Measurements from ENCODE around the gene DAGLB.
"Not testable (repeated sequence)": the region's sequence is repeated elsewhere in the genome, so short reads cannot be mapped to it uniquely, and the experiment has no call there.

Gene DAGLB

GRCh38 chr7:6430271-6430940 is 17.3 kb downstream of the DAGLB start:
- DNase-seq (ENCODE audit: low spot score): no peak

- peak; percentile 69 for DNase-seq (ENCODE audit: low spot score)
Measured at GRCh38 chr7:6425948-6426347, 21.8 kb downstream of the DAGLB start.

GRCh38 chr7:6423942-6424701 is 23.6 kb downstream of the DAGLB start:
- DNase-seq (ENCODE audit: low spot score): peak; percentile 67

- DNase-seq (ENCODE audit: low spot score): no peak
Measured at GRCh38 chr7:6422926-6423632, 24.7 kb downstream of the DAGLB start.

GRCh38 chr7:6422095-6422494 is 25.7 kb downstream of the DAGLB start:
- DNase-seq (ENCODE audit: low spot score): no peak

- no peak for DNase-seq (ENCODE audit: low spot score)
Measured at GRCh38 chr7:6420680-6421079, 27.1 kb downstream of the DAGLB start.

- peak; percentile 37 for DNase-seq (ENCODE audit: low spot score)
Measured at GRCh38 chr7:6419310-6419773, 28.4 kb downstream of the DAGLB start.

GRCh38 chr7:6417408-6417807 is 30.3 kb downstream of the DAGLB start:
- DNase-seq (ENCODE audit: low spot score): no peak

- no peak for DNase-seq (ENCODE audit: low spot score)
Measured at GRCh38 chr7:6416516-6417145, 31.1 kb downstream of the DAGLB start.

- no peak for DNase-seq (ENCODE audit: low spot score)
Measured at GRCh38 chr7:6413637-6414036, 34.1 kb downstream of the DAGLB start.

GRCh38 chr7:6409944-6410693 is 37.6 kb downstream of the DAGLB start:
- DNase-seq (ENCODE audit: low spot score): no peak

GRCh38 chr7:6409091-6409490 is 38.7 kb downstream of the DAGLB start:
- DNase-seq (ENCODE audit: low spot score): no peak

GRCh38 chr7:6407434-6407833 is 40.3 kb downstream of the DAGLB start:
- DNase-seq (ENCODE audit: low spot score): no peak

GRCh38 chr7:6406121-6406520 is 41.6 kb downstream of the DAGLB start:
- DNase-seq (ENCODE audit: low spot score): no peak

GRCh38 chr7:6403907-6404306 is 43.8 kb downstream of the DAGLB start:
- DNase-seq (ENCODE audit: low spot score): no peak

GRCh38 chr7:6402741-6403140 is 45.0 kb downstream of the DAGLB start:
- no peak for DNase-seq (ENCODE audit: low spot score)

GRCh38 chr7:6402041-6402440 is 45.7 kb downstream of the DAGLB start:
- DNase-seq (ENCODE audit: low spot score): no peak

- DNase-seq (ENCODE audit: low spot score): no peak
Measured at GRCh38 chr7:6401536-6401935, 46.2 kb downstream of the DAGLB start.

GRCh38 chr7:6400243-6401105 is 47.3 kb downstream of the DAGLB start:
- not testable (repeated sequence) for DNase-seq (ENCODE audit: low spot score)

- DNase-seq (ENCODE audit: low spot score): no peak
Measured at GRCh38 chr7:6399351-6399750, 48.4 kb downstream of the DAGLB start.

- DNase-seq (ENCODE audit: low spot score): no peak
Measured at GRCh38 chr7:6398943-6399342, 48.8 kb downstream of the DAGLB start.
